ENCODE results near the gene CDK13.

The CDK13 gene

GRCh38 chr7:39958038-39958437, 8.0 kb downstream of the CDK13 start:
- H3K4me3 ChIP-seq (ENCODE audit: control insufficient read depth in 1 of 7, extremely low read depth in 1 of 7, insufficient read depth in 4 of 7, low read depth in 2 of 7, low read length in 6 of 7) = no peak overlapping the region
- H3K27me3 ChIP-seq (replicated peaks in 2 of 5; ENCODE audit: control insufficient read depth in 4 of 5, insufficient read depth in 5 of 5, low read length in 4 of 5) = no peaks in the 10 kb centered on the region
- peaks cover 0 to 6% (median 2%) of the 10 kb centered on the region in 4 experiments for H3K36me3 ChIP-seq (ENCODE audit: control insufficient read depth in 4 of 4, insufficient read depth in 4 of 4, low read length in 3 of 4)
- DNase-seq = no peak
- CTCF ChIA-PET = interaction anchor here (0.9 to 5.9 kb wide), 5 partner anchors 9 to 94 kb away, joined by 3 to 25 read pairs (median 3); no protein-coding TSS in a partner anchor
- no CpG with 5 or more reads among the region's 3 CpGs for WGBS (ENCODE audit: insufficient coverage)
- no peak overlapping the region for H3K27ac ChIP-seq (ENCODE audit: insufficient read depth in 1 of 2, low read depth in 1 of 2, low read length in 2 of 2, poor library complexity in 1 of 2, severe bottlenecking in 2 of 2)
- POLR2A ChIA-PET = interaction anchor here (1.2 kb wide), 1 partner anchor 9 kb away, joined by 4 read pairs; no protein-coding TSS in a partner anchor
- H3K9me3 ChIP-seq (ENCODE audit: control extremely low read depth in 1 of 5, control insufficient read depth in 4 of 5, insufficient read depth in 2 of 5, low read depth in 1 of 5, low read length in 4 of 5) = no peaks in the 10 kb centered on the region
- H3K4me1 ChIP-seq (ENCODE audit: control extremely low read depth in 1 of 4, control insufficient read depth in 4 of 4, insufficient read depth in 4 of 4, low read length in 3 of 4) = peaks cover 11 to 28% (median 16%) of the 10 kb centered on the region in 4 experiments

- Histone ChIP-seq H3K9me3 (ENCODE audit: control extremely low read depth in 1 of 5, control insufficient read depth in 4 of 5, insufficient read depth in 2 of 5, low read depth in 1 of 5, low read length in 4 of 5) (no peaks in the 10 kb centered on the region), H3K27ac (ENCODE audit: insufficient read depth in 1 of 2, low read depth in 1 of 2, low read length in 2 of 2, poor library complexity in 1 of 2, severe bottlenecking in 2 of 2) (no peak overlapping the region), H3K36me3 (ENCODE audit: control insufficient read depth in 4 of 4, insufficient read depth in 4 of 4, low read length in 3 of 4) (peaks cover 0 to 2% (median 0%) of the 10 kb centered on the region in 4 experiments), H3K4me3 (ENCODE audit: control insufficient read depth in 1 of 7, extremely low read depth in 1 of 7, insufficient read depth in 4 of 7, low read depth in 2 of 7, low read length in 6 of 7) (no peak overlapping the region), H3K4me1 (ENCODE audit: control extremely low read depth in 1 of 4, control insufficient read depth in 4 of 4, insufficient read depth in 4 of 4, low read length in 3 of 4) (no peaks in the 10 kb centered on the region), H3K27me3 (replicated peaks in 2 of 5; ENCODE audit: control insufficient read depth in 4 of 5, insufficient read depth in 5 of 5, low read length in 4 of 5) (no peaks in the 10 kb centered on the region)
- WGBS (ENCODE audit: insufficient coverage) = no CpG with 5 or more reads among the region's 2 CpGs
- POLR2A ChIA-PET = no interaction called here
- no peak for DNase-seq
- CTCF ChIA-PET = interaction anchor here (0.8 to 2.0 kb wide), 3 partner anchors 10 kb away, joined by 3 to 5 read pairs (median 3); no protein-coding TSS in a partner anchor
Measured at GRCh38 chr7:39967406-39968161, 17.5 kb downstream of the CDK13 start.

- Histone ChIP-seq H3K4me1 (ENCODE audit: control extremely low read depth in 1 of 4, control insufficient read depth in 4 of 4, insufficient read depth in 4 of 4, low read length in 3 of 4) (peaks cover 0 to 2% (median 0%) of the 10 kb centered on the region in 4 experiments), H3K9me3 (ENCODE audit: control extremely low read depth in 1 of 5, control insufficient read depth in 4 of 5, insufficient read depth in 2 of 5, low read depth in 1 of 5, low read length in 4 of 5) (no peaks in the 10 kb centered on the region), H3K27me3 (replicated peaks in 2 of 5; ENCODE audit: control insufficient read depth in 4 of 5, insufficient read depth in 5 of 5, low read length in 4 of 5) (no peaks in the 10 kb centered on the region), H3K36me3 (ENCODE audit: control insufficient read depth in 4 of 4, insufficient read depth in 4 of 4, low read length in 3 of 4) (peaks cover 0 to 2% (median 0%) of the 10 kb centered on the region in 4 experiments), H3K4me3 (ENCODE audit: control insufficient read depth in 1 of 7, extremely low read depth in 1 of 7, insufficient read depth in 4 of 7, low read depth in 2 of 7, low read length in 6 of 7) (no peak overlapping the region), H3K27ac (ENCODE audit: insufficient read depth in 1 of 2, low read depth in 1 of 2, low read length in 2 of 2, poor library complexity in 1 of 2, severe bottlenecking in 2 of 2) (no peak overlapping the region)
- CTCF ChIA-PET = interaction anchor here (1.0 to 2.0 kb wide), 2 partner anchors 8 to 20 kb away, joined by 3 to 5 read pairs; no protein-coding TSS in a partner anchor
- 83% methylated on average over 1 of the region's 1 CpG for WGBS (ENCODE audit: insufficient coverage)
- DNase-seq = no peak
- POLR2A ChIA-PET = no interaction called here
Measured at GRCh38 chr7:39969431-39969830, 19.4 kb downstream of the CDK13 start.

- peaks cover 0 to 2% (median 0%) of the 10 kb centered on the region in 4 experiments for H3K4me1 ChIP-seq (ENCODE audit: control extremely low read depth in 1 of 4, control insufficient read depth in 4 of 4, insufficient read depth in 4 of 4, low read length in 3 of 4)
- ChIA-PET POLR2A (interaction anchor here (0.6 kb wide), 1 partner anchor 10 kb away, joined by 3 read pairs; no protein-coding TSS in a partner anchor), CTCF (no interaction called here)
- H3K36me3 ChIP-seq (ENCODE audit: control insufficient read depth in 4 of 4, insufficient read depth in 4 of 4, low read length in 3 of 4) = peaks cover 0 to 2% (median 0%) of the 10 kb centered on the region in 4 experiments
- H3K9me3 ChIP-seq (ENCODE audit: control extremely low read depth in 1 of 5, control insufficient read depth in 4 of 5, insufficient read depth in 2 of 5, low read depth in 1 of 5, low read length in 4 of 5) = no peaks in the 10 kb centered on the region
- H3K27me3 ChIP-seq (replicated peaks in 2 of 5; ENCODE audit: control insufficient read depth in 4 of 5, insufficient read depth in 5 of 5, low read length in 4 of 5) = no peaks in the 10 kb centered on the region
- H3K4me3 ChIP-seq (ENCODE audit: control insufficient read depth in 1 of 7, extremely low read depth in 1 of 7, insufficient read depth in 4 of 7, low read depth in 2 of 7, low read length in 6 of 7) = no peak overlapping the region
- WGBS (ENCODE audit: insufficient coverage) = 80% methylated on average over 1 of the region's 3 CpGs
- H3K27ac ChIP-seq (ENCODE audit: insufficient read depth in 1 of 2, low read depth in 1 of 2, low read length in 2 of 2, poor library complexity in 1 of 2, severe bottlenecking in 2 of 2) = no peak overlapping the region
- no peak for DNase-seq
Measured at GRCh38 chr7:39971924-39972323, 21.9 kb downstream of the CDK13 start.

- Histone ChIP-seq H3K36me3 (ENCODE audit: control insufficient read depth in 4 of 4, insufficient read depth in 4 of 4, low read length in 3 of 4) (no peaks in the 10 kb centered on the region), H3K9me3 (ENCODE audit: control extremely low read depth in 1 of 5, control insufficient read depth in 4 of 5, insufficient read depth in 2 of 5, low read depth in 1 of 5, low read length in 4 of 5) (no peaks in the 10 kb centered on the region), H3K4me1 (ENCODE audit: control extremely low read depth in 1 of 4, control insufficient read depth in 4 of 4, insufficient read depth in 4 of 4, low read length in 3 of 4) (peaks cover 5 to 14% (median 10%) of the 10 kb centered on the region in 4 experiments), H3K4me3 (ENCODE audit: control insufficient read depth in 1 of 7, extremely low read depth in 1 of 7, insufficient read depth in 4 of 7, low read depth in 2 of 7, low read length in 6 of 7) (no peak overlapping the region), H3K27me3 (replicated peaks in 2 of 5; ENCODE audit: control insufficient read depth in 4 of 5, insufficient read depth in 5 of 5, low read length in 4 of 5) (no peaks in the 10 kb centered on the region), H3K27ac (ENCODE audit: insufficient read depth in 1 of 2, low read depth in 1 of 2, low read length in 2 of 2, poor library complexity in 1 of 2, severe bottlenecking in 2 of 2) (no peak overlapping the region)
- ChIA-PET CTCF (interaction anchor here (2.1 kb wide), 1 partner anchor 22 kb away, joined by 5 read pairs; no protein-coding TSS in a partner anchor), POLR2A (interaction anchor here (0.6 kb wide), 1 partner anchor 393 kb away, joined by 3 read pairs; no protein-coding TSS in a partner anchor)
- 100% methylated on average over 2 of the region's 2 CpGs for WGBS (ENCODE audit: insufficient coverage)
- DNase-seq = no peak
Measured at GRCh38 chr7:39973801-39974200, 23.7 kb downstream of the CDK13 start.

GRCh38 chr7:39978230-39978934, 28.3 kb downstream of the CDK13 start:
- POLR2A ChIA-PET = no interaction called here

More at GRCh38 chr7:39978230-39978934, 28.3 kb downstream of the CDK13 start:
- WGBS (ENCODE audit: insufficient coverage) = 42% methylated on average over 2 of the region's 3 CpGs
- H3K4me1 ChIP-seq (ENCODE audit: control extremely low read depth in 1 of 4, control insufficient read depth in 4 of 4, insufficient read depth in 4 of 4, low read length in 3 of 4) = peaks cover 7 to 20% (median 13%) of the 10 kb centered on the region in 4 experiments
- CTCF ChIA-PET = interaction anchor here (1.1 to 2.1 kb wide), 4 partner anchors 10 to 23 kb away, joined by 3 to 5 read pairs (median 4); no protein-coding TSS in a partner anchor
- no peaks in the 10 kb centered on the region for H3K9me3 ChIP-seq (ENCODE audit: control extremely low read depth in 1 of 5, control insufficient read depth in 4 of 5, insufficient read depth in 2 of 5, low read depth in 1 of 5, low read length in 4 of 5)
- no peaks in the 10 kb centered on the region for H3K36me3 ChIP-seq (ENCODE audit: control insufficient read depth in 4 of 4, insufficient read depth in 4 of 4, low read length in 3 of 4)
- no peak overlapping the region for H3K27ac ChIP-seq (ENCODE audit: insufficient read depth in 1 of 2, low read depth in 1 of 2, low read length in 2 of 2, poor library complexity in 1 of 2, severe bottlenecking in 2 of 2)
- H3K4me3 ChIP-seq (ENCODE audit: control insufficient read depth in 1 of 7, extremely low read depth in 1 of 7, insufficient read depth in 4 of 7, low read depth in 2 of 7, low read length in 6 of 7) = peak overlapping the region in 1 of 7 experiments; percentile 13
- DNase-seq = peak in 2 of 3 donors; percentile 20 to 33
- no peaks in the 10 kb centered on the region for H3K27me3 ChIP-seq (replicated peaks in 2 of 5; ENCODE audit: control insufficient read depth in 4 of 5, insufficient read depth in 5 of 5, low read length in 4 of 5)
